DMS153 (cell line): ENCODE data around the gene POLR3B.

ENCODE experiments used
- DNase-seq: peaks from one replicate; lab custom pipeline; 2025; lab: John Stamatoyannopoulos, UW

Gene POLR3B

GRCh38 chr12:106415134-106415533, 57.6 kb downstream of the POLR3B start:
- no peak for DNase-seq

DNA sequence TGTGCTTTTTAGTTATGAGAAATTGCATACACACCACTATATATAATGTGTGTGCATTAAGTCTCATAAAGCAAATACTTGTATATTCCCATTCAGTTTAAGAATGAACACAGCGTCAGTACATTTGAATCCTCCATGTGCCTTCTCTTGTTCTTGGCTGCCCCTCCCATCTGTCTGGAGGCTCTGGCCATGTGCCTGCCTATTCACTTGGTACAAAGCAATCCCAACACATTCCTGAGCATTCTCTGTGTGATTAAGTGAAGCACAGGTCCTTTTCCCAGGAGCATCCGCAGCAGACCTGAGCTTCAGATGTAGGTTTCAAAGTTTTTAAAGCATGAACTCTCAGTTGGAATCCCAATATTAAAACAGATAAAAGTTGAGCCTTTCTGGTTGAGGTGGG, 58.7 kb downstream of the POLR3B start:
- DNase-seq, result no peak

- no peak for DNase-seq
These were observed 60.7 kb downstream of the POLR3B start for GRCh38 chr12:106417926-106418910.

- DNase-seq, result no peak
These were observed 61.4 kb downstream of the POLR3B start for GRCh38 chr12:106418970-106419369.

DNA sequence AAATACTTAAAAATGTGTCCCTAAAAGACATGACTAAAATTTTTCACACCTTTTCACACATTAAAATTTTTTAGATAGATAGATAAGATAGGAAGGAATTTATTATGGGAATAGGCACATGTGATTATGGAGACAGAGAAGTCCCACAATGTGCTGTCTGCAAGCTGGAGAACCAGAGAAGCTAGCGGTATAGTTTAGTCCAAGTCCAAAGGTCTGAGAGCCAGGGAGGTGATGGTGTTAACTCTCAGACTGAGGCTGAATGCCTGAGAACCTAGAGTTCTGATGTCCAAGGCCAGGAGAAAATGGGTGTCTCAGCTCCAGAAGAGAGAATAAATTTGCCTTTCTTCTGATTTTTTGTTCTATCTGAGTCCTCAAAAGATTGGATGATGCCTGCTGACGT, 65.7 kb downstream of the POLR3B start:
- DNase-seq, result no peak

- no peak for DNase-seq
These were observed 67.6 kb downstream of the POLR3B start for GRCh38 chr12:106425061-106425702.

DNA sequence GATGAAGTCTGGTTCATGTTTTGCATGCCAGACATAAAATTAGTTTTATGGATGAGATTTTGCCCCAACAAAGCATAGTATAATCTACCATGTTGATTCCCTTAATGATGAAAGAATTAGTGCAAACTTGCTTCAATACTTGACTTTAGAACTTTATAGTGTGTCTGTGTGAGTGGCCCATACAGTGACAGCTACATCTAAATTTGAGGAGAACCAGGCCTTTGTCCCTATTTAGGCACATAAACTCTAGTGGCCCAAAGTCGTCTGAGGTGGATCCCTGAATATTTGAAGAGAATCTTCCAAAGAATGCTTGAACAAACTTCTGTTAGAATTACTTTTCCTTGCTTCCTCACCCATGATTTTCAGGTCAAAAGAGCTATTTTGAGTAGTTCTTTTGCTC, 70.4 kb downstream of the POLR3B start:
- DNase-seq, result no peak

DNA sequence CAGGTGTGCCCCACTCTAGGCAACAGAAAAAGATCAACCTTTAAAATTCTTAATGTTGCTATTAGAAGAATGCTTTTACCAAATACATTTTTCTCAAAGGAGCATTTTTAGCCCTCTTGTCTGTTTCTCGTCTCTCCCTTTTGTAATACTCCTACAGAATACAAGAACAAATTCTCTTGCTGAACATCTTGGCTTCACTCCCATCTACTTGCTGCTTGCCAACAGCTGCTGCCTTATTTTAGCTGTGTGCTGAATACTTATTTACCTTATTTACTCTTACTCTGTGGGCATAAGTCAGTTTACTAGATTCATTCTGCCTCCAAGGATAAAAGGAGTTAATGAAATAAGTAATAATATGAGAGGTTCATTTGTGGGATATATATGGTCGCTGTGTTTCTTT, 70.8 kb downstream of the POLR3B start:
- DNase-seq, result no peak

GRCh38 chr12:106429043-106429552, 71.5 kb downstream of the POLR3B start:
- no peak for DNase-seq

GRCh38 chr12:106429636-106430035, 72.1 kb downstream of the POLR3B start:
- no peak for DNase-seq

DNA sequence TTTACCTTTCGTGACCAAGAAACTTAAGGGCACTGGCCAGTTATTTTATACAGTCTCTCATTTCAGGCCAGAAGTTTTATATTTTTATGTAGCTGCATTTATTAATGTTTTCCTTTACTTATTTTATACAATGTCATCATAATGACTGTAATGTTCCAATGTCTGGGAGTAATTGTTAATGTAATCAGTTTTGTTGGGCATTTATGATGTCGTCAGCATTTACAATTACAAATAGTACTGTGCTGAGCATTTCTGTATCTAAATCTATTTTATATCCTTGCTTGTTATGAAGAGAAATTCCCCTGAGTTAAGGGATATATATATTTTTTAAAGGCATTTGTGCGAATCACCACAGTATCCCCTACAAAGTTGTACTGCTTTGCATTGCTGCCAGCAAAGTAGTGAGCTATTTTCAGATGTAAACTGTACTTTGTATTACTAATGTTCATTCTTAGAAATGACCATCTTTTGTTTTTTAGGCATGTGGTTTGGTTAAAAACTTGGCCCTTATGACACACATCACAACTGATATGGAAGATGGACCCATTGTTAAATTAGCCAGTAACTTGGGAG, 74.4 kb downstream of the POLR3B start:
- no peak for DNase-seq

GRCh38 chr12:106433055-106433454, 75.5 kb downstream of the POLR3B start:
- no peak for DNase-seq

DNA sequence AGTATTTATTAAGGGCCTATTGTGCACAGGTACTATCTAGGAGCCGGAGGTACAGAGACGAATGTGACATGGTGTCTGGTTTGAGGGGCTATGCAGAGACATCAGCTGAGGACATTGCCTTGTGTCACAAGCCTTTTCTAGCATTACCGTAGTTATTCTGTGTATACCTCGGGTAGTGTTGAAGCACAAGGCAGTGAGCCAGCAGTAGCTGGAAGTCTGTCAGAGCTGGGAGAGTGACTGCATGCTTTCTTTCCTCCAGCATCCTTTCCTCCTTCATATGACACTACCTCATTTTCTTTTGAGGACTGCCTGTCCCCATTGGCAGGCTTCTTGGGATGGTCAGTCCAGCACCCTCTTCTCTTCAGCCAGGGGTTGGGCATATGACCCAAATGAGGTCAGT, 77.0 kb downstream of the POLR3B start:
- DNase-seq, result no peak

GRCh38 chr12:106436164-106436563, 78.6 kb downstream of the POLR3B start:
- no peak for DNase-seq

DNA sequence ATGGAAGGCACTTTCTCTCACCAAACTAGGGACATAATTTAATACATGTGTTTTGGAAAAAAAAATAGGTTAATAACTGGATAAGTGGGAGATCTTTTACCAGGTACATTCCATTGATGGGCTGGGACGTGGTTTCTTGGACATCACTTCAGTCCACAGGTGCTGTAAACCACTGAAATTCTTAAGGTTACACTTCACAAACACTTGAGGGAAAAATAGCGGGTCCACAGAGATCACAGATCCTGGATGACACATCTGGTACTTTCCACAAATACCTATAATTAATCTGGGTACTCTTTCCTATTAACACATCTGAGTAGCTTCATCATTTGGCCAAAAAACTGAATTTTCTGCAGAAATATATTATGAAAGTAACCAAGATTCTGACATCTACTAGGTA, 85.0 kb downstream of the POLR3B start:
- DNase-seq, result no peak

DNA sequence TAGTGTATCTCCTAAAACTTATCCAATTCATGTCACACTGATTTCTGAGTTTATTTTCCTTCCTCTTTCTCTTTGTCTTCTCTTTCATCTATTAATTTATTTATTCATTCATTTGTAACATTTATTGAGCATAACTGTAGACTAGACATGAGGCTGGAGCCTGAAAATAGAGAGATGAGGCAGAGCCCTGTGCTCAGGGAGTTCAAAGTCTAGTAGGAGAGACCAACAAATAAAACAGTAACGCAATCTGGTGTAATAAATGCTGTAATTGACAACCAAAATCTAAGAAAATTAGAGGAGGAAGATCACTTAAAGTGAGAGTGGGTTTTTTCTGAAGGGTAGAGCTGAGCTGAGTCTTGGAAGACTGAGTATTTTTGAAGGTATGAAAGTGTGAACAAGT, 87.5 kb downstream of the POLR3B start:
- DNase-seq, result no peak

- DNase-seq, result peak; percentile 61
These were observed 88.4 kb downstream of the POLR3B start for GRCh38 chr12:106445959-106446358.

DNA sequence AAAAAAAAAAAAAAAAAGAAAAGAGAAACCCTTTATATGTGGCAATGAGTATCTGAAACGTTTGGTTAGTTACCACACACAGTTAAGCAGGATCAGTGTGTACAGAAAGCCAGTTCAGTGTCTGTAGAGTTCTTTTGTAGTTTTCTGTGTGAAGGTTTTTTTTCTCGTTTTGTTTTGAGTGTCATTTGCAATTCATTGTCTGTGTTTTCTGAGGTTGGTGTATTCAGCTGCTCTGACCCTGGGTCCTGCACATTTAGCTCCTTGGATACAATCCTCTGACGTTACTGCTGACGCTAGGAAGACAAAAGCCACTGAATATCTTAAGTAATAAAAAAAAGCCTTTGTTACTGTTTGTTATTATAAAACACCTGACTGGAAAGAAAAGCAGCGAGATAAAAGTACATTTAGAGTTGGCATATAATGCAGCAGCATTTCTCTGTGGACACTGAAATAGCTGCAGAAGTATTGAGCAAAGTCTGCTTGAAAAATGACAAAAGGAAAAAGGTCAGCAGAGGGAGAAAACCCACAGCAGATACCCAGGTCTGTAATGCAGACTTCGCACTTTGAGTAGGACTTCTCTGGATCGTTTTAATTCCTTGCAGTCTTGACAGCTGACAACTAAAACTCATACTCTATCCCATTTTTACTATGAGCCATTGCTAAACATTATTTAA, 89.0 kb downstream of the POLR3B start:
- DNase-seq, result peak; percentile 69

- DNase-seq, result no peak
These were observed 94.8 kb downstream of the POLR3B start for GRCh38 chr12:106452309-106452708.

DNA sequence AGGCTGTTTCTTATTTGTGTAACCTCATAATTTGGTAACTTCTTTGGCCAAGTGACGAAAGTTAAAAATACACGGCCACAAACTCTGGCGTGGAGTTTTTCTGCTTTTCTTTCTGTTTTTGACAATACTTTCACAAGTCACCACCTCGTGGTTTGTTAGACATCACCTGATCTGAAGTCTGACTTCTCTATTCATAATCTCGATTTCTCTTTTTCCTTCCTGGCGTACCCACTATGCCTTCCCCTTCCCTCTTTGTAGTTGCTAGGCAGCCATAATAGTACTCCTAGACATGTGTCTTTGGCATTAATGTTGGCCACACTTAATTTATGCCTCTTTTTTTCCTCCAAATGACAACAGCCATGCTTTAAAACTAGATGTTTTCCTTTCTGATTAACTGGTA, 97.6 kb downstream of the POLR3B start:
- DNase-seq, result no peak

DNA sequence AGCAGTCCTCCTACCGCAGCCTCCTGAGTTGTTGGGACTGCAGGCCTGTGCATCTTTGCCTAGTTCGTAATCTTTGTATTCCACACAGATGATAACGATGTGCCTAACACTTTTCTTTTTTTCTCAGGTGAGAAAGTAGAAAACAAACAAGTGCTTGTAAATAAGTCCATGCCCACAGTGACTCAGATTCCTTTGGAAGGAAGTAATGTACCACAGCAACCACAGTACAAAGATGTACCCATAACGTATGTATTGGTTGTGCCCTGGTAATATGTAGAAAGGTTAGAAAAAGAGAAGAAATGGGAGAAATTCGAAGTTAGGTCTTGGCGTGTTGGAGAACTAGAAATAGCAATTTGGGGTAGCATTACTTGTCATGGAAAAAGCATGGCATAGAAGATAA, 101.6 kb downstream of the POLR3B start:
- DNase-seq, result no peak

DNA sequence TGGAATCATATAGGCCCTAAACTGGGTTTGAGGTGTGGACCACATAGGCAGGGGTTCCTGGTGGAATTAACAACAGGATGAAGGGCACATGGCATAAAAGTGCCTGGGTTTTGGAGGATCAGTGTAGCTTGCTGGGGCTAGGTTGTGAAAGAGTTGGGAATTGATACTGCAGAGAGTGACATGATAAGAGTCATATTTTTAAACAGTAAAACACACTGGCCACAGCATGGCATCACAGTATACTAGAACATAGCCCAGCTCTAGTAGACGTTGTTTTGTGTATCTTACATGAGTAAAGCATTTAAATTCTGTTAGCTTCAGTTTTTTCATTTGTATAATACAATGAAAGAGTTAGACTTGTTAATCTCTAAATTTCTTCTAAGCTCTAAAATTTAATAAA, 102.0 kb downstream of the POLR3B start:
- no peak for DNase-seq
